Thyroid gland (tissue), 4 donors: ENCODE measurements around the gene PHOX2A. TPM values are rescaled to one million over a fixed set of nuclear protein-coding genes. Genes with fewer than 3 reads are reported as not detected.

ENCODE experiments used
- DNase-seq, 2 donors: peaks; one replicate each; pipeline ENCODE4 v3.0.0-alpha.2; 2019
- H3K27ac ChIP-seq, 3 donors: fragments of 200-600 bp; sonication (generic); 1 replicate in 2 of 3; 2 replicates in 1 of 3; pipeline ENCODE4 v1.5.1; 2016 to 2019; ENCODE audit warnings: mild to moderate bottlenecking in 1 of 3, moderate library complexity in 1 of 3
- H3K27me3 ChIP-seq: fragments of 200-600 bp; sonication (generic); one replicate; pipeline ENCODE4 v1.5.1; 2019
- H3K36me3 ChIP-seq, 2 donors: fragments of 200-600 bp; sonication (generic); one replicate each; pipeline ENCODE4 v1.5.1; 2016 to 2019
- H3K4me1 ChIP-seq, 2 donors: fragments of 200-600 bp; sonication (generic); one replicate each; pipeline ENCODE4 v1.5.1; 2017 to 2019
- H3K4me3 ChIP-seq, 3 donors: fragments of 200-600 bp; sonication (generic); replicated peaks in 1 of 3; 1 replicate in 2 of 3; 2 replicates in 1 of 3; pipeline ENCODE4 v1.5.1; 2016; ENCODE audit warnings: mild to moderate bottlenecking in 1 of 3
- H3K9me3 ChIP-seq: fragments of 200-600 bp; sonication (generic); one replicate; pipeline ENCODE4 v1.5.1; 2017
- POLR2A ChIP-seq, 2 donors: fragments of 450-650 bp; IDR thresholded peaks; one replicate each; pipeline ENCODE4 v1.6.1; 2017; ENCODE audit warnings: antibody characterized with exemption in 2 of 2, mild to moderate bottlenecking in 2 of 2, moderate library complexity in 1 of 2
- WGBS, 2 donors: methylation state at CpG; one replicate each; pipeline ENCODE4 v1.1.5; 2017; 5-methylcytosine and 5-hydroxymethylcytosine counted together
- intact Hi-C: fragments of 100-400 bp; cut with DNase I; formaldehyde crosslinking; loops from one replicate; pipeline ENCODE4 v1.15.1; 2023
- total RNA-seq, 4 donors: library from RNA; depleted of rRNA; stranded (reverse); fragments of >200 nt; gene quantifications; one replicate each; pipeline ENCODE4 v1.2.3, GENCODE V29; 2016
- TF ChIP-seq, protein P1 (sequence below), 6 experiments: fragments of 200-600 bp in 3 of 6; fragments of 450-650 bp in 3 of 6; sonication (generic) in 3 of 6; IDR thresholded peaks; one replicate each; pipeline ENCODE4 v1.5.1; 2016 to 2019; ENCODE audit warnings: antibody characterized with exemption in 6 of 6, mild to moderate bottlenecking in 2 of 6, inconsistent platforms in 1 of 6, moderate library complexity in 1 of 6

The PHOX2A gene
- total RNA-seq, 4 donors from 2014 or later: not detected

DNA sequence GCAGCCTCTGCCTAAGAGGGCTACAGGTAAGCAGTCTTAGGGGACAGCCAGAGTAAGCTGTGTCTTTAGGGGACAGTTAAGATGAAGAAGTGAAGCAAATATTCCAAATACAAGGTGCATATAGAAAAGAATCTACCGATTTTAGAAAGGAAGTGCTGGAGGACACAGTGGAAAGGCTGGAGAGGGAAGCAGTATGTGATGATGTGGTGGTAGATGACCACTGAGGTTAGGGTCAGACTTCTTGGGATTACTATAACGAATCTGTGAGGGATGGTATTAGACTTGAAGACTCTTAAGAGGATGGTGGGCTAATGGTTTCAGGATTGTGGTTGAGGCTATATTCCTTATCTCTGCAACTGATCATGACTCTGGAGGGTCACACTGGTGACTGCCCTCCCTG is 40.0 kb upstream of the PHOX2A start:
- Histone ChIP-seq H3K4me3 (no peak overlapping the region), H3K27me3 (no peaks in the 10 kb centered on the region), H3K4me1 (no peaks in the 10 kb centered on the region), H3K9me3 (no peaks in the 10 kb centered on the region), H3K36me3 (no peaks in the 10 kb centered on the region), H3K27ac (no peak overlapping the region)
- TF ChIP-seq POLR2A (IDR thresholded peaks at IDR 0.05): no peak
- TF ChIP-seq, protein P1, sequence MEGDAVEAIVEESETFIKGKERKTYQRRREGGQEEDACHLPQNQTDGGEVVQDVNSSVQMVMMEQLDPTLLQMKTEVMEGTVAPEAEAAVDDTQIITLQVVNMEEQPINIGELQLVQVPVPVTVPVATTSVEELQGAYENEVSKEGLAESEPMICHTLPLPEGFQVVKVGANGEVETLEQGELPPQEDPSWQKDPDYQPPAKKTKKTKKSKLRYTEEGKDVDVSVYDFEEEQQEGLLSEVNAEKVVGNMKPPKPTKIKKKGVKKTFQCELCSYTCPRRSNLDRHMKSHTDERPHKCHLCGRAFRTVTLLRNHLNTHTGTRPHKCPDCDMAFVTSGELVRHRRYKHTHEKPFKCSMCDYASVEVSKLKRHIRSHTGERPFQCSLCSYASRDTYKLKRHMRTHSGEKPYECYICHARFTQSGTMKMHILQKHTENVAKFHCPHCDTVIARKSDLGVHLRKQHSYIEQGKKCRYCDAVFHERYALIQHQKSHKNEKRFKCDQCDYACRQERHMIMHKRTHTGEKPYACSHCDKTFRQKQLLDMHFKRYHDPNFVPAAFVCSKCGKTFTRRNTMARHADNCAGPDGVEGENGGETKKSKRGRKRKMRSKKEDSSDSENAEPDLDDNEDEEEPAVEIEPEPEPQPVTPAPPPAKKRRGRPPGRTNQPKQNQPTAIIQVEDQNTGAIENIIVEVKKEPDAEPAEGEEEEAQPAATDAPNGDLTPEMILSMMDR (IDR thresholded peaks at IDR 0.05): no peak
- intact Hi-C loops: no loop called here
- DNase-seq: no peak
- 60 to 69% methylated on average over 2 of the region's 2 CpGs for WGBS, 2 donors

DNA sequence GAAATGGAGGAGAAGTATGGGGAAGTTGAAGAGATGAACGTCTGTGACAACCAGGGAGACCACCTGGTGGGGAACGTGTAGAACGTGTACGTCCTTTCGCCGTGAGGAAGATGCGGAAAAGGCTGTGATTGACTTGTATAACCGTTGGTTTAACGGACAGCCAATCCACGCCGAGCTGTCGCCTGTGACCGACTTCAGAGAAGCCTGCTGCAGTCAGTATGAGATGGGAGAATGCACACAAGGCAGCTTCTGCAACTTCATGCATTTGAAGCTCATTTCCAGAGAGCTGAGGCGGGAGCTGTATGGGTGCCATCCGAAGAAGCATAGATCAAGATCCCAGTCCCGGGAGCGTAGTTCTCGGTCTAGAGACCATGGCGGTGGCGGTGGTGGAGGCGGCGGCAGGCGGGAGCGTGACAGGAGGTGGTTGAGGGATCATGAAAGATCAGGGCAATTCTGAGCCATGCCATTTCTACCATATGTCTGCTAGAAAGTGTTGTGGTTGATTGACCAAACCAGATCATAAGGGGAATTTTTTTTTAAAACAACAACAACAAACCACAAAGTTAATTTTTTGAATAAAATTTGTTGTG is 36.8 kb upstream of the PHOX2A start:
- TF ChIP-seq POLR2A (IDR thresholded peaks at IDR 0.05): no peak
- TF ChIP-seq, protein P1 (IDR thresholded peaks at IDR 0.05): no peak
- H3K4me1 ChIP-seq: no peaks in the 10 kb centered on the region
- H3K27me3 ChIP-seq: no peaks in the 10 kb centered on the region
- no peak overlapping the region for H3K27ac ChIP-seq
- H3K36me3 ChIP-seq: no peaks in the 10 kb centered on the region
- WGBS, 2 donors: 96 to 97% methylated on average over 24 of the region's 24 CpGs
- no peaks in the 10 kb centered on the region for H3K9me3 ChIP-seq
- H3K4me3 ChIP-seq: no peak overlapping the region
- intact Hi-C loops: no loop called here
- DNase-seq: no peak

DNA sequence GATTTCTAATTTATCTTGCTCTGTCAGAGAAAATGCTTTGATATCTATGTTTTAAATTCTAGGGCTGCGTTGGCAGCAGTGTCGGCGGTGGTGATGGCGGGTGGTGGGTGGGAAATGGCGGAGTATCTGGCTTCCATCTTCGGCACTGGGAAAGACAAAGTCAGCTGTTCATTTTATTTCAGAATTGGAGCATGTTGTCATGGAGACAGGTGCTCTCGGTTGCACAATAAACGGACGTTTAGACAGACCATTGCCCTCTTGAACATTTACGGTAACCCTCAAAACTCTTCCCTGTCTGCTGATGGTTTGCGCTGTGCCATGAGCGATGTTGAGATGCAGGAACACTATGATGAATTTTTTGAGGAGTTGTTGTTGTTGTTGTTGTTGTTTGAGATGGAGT is 36.1 kb upstream of the PHOX2A start:
- intact Hi-C loops: no loop called here
- WGBS, 2 donors: 90 to 92% methylated on average over 12 of the region's 12 CpGs
- Histone ChIP-seq H3K36me3 (no peaks in the 10 kb centered on the region), H3K9me3 (no peaks in the 10 kb centered on the region), H3K4me3 (no peak overlapping the region), H3K27ac (no peak overlapping the region), H3K4me1 (no peaks in the 10 kb centered on the region), H3K27me3 (no peaks in the 10 kb centered on the region)
- TF ChIP-seq POLR2A (IDR thresholded peaks at IDR 0.05): no peak
- TF ChIP-seq, protein P1 (IDR thresholded peaks at IDR 0.05): no peak
- no peak for DNase-seq

DNA sequence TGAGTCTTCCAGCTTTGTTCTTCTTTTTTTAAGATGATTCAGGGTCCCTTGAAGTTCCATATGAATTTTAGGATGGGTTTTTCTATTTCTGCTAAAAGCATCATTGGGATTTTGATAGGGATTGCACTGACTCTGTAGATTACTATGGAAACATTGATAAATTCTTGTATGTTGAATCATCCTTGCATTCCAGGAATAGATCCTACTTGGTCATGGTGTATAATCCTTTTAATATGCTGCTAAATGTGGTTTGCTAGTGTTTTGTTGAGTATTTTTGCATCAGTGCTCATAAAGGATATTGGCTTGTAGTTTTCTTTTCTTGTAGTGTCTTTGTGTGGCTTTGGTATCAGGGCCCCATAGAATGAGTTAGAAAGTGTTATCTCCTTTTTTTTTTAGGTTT is 34.9 kb upstream of the PHOX2A start:
- no peaks in the 10 kb centered on the region for H3K27me3 ChIP-seq
- H3K9me3 ChIP-seq: no peaks in the 10 kb centered on the region
- TF ChIP-seq POLR2A (IDR thresholded peaks at IDR 0.05): no peak
- TF ChIP-seq, protein P1 (IDR thresholded peaks at IDR 0.05): no peak
- H3K36me3 ChIP-seq: no peaks in the 10 kb centered on the region
- H3K4me1 ChIP-seq: no peaks in the 10 kb centered on the region
- no peak overlapping the region for H3K27ac ChIP-seq
- intact Hi-C loops: no loop called here
- DNase-seq: no peak
- no peak overlapping the region for H3K4me3 ChIP-seq

DNA sequence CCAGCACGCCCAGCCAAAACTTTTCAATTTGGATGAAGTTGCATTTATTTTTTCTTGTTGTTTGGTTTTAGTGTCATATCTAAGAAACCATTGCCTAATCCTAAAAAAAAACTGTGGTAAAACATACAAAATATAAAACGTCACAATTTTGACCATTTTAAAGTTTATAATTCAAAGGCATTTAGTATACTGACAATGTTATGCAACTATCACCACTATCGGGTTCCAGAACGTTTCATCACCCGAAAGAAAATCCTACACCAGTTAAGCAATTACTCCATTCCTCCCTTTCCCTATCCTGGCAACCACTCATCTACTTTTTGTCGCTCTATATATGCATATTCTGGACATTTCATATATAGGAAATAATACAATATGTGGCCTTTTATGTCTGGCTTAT is 30.5 kb upstream of the PHOX2A start:
- 89 to 91% methylated on average over 6 of the region's 6 CpGs for WGBS, 2 donors
- Histone ChIP-seq H3K36me3 (no peaks in the 10 kb centered on the region), H3K4me3 (no peak overlapping the region), H3K4me1 (no peaks in the 10 kb centered on the region), H3K27ac (no peak overlapping the region), H3K27me3 (no peaks in the 10 kb centered on the region), H3K9me3 (no peaks in the 10 kb centered on the region)
- no peak for DNase-seq
- intact Hi-C loops: no loop called here
- TF ChIP-seq POLR2A (IDR thresholded peaks at IDR 0.05): no peak
- TF ChIP-seq, protein P1 (IDR thresholded peaks at IDR 0.05): no peak
